NB4 (cell line): ENCODE results near the gene CLASP1.

Experiments used
- MYC ChIP-seq: IDR thresholded peaks from 2 replicates; pipeline ENCODE4 v1.6.1; 2011; ENCODE audit warnings: low read depth, low read length
- POLR2A ChIP-seq: IDR thresholded peaks from 2 replicates; pipeline ENCODE4 v1.6.1; 2011; ENCODE audit warnings: mild to moderate bottlenecking; ENCODE audit not compliant: insufficient read length; ENCODE audit errors: extremely low read depth
- TF ChIP-seq, protein P1 (sequence below): IDR thresholded peaks from one replicate; pipeline ENCODE4 v1.5.1; 2012; ENCODE audit warnings: low read depth, low read length
- TF ChIP-seq, protein P2 (sequence below): IDR thresholded peaks from 2 replicates; pipeline ENCODE4 v1.6.1; 2011; ENCODE audit warnings: low read depth, low read length

DNA sequence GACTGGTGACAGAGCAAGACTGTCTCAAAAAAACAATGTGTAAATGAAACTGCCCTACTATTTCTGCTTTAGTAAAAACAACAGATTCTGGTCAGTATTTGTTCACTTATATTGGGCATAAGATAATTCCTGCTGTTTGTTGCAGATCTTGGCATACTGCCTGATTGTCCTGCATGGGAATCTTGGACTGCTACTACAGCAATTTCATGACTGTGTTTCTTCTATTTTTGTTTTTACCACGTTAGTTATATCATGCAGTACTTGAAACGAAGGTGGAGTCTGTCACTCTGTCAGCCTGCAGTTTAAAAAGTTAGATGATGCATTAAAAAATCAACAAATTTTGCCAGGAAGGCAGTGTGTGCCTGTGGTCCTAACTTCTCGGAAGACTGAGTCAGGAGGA is 14.2 kb upstream of the CLASP1 start:
- TF ChIP-seq, protein P1, sequence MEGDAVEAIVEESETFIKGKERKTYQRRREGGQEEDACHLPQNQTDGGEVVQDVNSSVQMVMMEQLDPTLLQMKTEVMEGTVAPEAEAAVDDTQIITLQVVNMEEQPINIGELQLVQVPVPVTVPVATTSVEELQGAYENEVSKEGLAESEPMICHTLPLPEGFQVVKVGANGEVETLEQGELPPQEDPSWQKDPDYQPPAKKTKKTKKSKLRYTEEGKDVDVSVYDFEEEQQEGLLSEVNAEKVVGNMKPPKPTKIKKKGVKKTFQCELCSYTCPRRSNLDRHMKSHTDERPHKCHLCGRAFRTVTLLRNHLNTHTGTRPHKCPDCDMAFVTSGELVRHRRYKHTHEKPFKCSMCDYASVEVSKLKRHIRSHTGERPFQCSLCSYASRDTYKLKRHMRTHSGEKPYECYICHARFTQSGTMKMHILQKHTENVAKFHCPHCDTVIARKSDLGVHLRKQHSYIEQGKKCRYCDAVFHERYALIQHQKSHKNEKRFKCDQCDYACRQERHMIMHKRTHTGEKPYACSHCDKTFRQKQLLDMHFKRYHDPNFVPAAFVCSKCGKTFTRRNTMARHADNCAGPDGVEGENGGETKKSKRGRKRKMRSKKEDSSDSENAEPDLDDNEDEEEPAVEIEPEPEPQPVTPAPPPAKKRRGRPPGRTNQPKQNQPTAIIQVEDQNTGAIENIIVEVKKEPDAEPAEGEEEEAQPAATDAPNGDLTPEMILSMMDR = no peak
- TF ChIP-seq POLR2A (no peak), MYC (no peak)
- TF ChIP-seq, protein P2, sequence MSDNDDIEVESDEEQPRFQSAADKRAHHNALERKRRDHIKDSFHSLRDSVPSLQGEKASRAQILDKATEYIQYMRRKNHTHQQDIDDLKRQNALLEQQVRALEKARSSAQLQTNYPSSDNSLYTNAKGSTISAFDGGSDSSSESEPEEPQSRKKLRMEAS = no peak
